D721Med (cell line): ENCODE measurements around the gene CLN6.

ENCODE experiments used
- DNase-seq: peaks from one replicate; pipeline ENCODE4 v3.0.0; 2011; ENCODE audit warnings: low spot score; ENCODE audit not compliant: insufficient read length
- FAIRE-seq: peaks from 2 replicates; lab custom pipeline; 2011; peaks lifted over from hg19 to GRCh38; lab: Jason Lieb, UNC
- CTCF ChIP-seq: IDR thresholded peaks from 2 replicates; pipeline ENCODE4 v1.5.1; 2012; ENCODE audit warnings: mild to moderate bottlenecking, control low read depth; ENCODE audit not compliant: insufficient read depth; ENCODE audit errors: missing control alignments

CLN6 gene

GRCh38 chr15:68166847-68167246 is 62.7 kb downstream of the CLN6 start:
- no peak for FAIRE-seq

GRCh38 chr15:68163191-68163590 is 66.3 kb downstream of the CLN6 start:
- no peak for TF ChIP-seq CTCF
- DNase-seq: no peak
- no peak for FAIRE-seq

More at GRCh38 chr15:68166847-68167246, 62.7 kb downstream of the CLN6 start:
- DNase-seq: no peak
- TF ChIP-seq CTCF: no peak

GRCh38 chr15:68158046-68158628 is 71.4 kb downstream of the CLN6 start:
- TF ChIP-seq CTCF: no peak
- FAIRE-seq: no peak
- DNase-seq: no peak

- FAIRE-seq: no peak
- TF ChIP-seq CTCF: no peak
These were observed 72.5 kb downstream of the CLN6 start for GRCh38 chr15:68157074-68157473.

More at GRCh38 chr15:68157074-68157473, 72.5 kb downstream of the CLN6 start:
- DNase-seq: no peak
